Stimulated activated CD4-positive, alpha-beta T cell treated with anti-CD3 and anti-CD28 coated beads, Interleukin-12 subunit alpha, Interleukin-12 subunit beta, amount 100 ng/mL, for 24 hours (primary cell): ENCODE results near the gene ZNF333.

ENCODE experiments used
- DNase-seq, 2 experiments: peaks; one replicate each; pipeline ENCODE4 v3.0.0-alpha.2; 2020; ENCODE audit warnings: low read depth in 2 of 2

The ZNF333 gene

DNA sequence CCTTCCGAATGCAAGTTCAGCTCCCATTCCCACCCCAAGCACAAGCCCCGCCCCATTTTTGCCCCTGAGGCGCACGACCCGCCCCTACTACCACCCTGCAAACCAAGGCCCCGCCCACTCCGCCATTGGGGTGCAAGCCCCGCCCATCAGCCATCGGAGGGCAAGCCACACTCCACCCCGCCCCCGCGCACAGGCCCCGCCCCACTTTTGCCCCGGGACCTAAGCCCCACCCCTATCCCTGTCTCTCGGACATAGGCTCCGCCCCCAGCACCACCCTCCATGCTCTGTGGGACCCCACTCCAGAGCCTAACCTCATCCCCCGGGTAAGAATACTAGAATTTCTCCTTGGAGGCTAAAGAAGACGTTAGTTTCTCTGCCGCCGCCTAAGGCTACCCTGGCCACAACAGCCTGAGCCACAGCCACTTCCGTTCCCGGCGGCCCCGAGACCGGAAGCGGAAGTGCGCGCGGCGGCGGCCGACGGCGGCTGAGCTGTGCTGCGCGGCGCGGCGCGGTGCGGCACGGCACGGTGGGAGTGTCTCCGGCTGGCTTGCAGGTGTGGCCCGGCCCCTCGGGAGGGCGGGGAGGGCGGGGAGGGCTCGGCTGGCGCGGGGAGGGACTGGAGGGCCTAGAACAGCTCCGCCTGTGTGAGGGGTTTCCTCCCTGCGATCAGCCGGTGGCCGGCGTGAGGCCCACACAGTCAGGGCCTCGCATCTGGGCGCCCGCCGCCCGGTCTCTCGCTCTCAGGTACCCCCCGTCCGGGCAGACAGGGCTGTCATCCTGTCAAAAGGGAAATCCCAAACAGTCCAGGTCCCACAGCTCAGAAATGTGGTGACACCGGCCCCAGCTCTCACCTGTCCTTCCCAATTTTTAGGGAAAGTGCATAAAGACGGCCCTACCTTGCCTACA lies at the start of gene ZNF333:
Gene ZNF333 (plus strand): TSS at position 451 of the 906 bp plus-strand sequence. CDS start 3,444 bp downstream, outside the sequence.
- DNase-seq, result peak; percentile 98 to 100

DNA sequence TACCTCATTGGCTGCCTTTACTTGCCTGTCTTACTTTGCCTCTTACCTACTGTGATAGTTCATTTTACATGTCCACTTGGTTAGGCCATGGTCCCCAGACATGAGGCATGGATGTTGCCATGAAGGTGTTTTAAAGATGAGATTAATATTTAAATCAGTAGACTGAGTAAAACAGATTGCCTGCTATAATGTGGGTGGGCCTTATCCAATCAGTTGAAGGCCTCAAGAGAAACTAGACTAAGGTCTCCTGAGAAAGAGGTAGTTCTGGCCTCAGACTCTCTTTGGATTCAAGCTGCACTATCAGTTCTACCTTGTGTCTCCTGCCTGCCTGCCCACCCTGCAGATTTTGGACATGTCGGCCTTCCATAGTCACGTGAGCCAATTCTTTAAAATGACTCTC lies 41.3 kb upstream of the ZNF333 start:
- no peak for DNase-seq

DNA sequence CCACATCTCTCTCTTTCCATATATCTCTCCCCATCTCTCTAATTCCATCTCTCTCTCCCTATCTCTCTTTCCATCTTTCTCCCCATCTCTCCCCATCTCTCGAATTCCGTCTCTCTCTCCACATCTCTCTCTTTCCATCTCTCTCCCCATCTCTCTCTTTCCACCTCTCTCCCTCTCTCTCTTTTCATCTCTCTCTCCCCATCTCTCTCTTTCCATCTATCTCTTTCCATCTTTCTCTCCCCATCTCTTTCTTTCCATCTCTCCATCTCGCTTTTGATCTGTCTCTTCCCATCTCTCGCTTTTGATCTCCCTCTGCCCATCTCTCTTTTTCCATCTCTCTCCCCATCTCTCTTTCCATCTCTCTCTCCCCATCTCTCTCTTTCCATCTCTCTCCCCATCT lies 40.8 kb upstream of the ZNF333 start:
- DNase-seq, result no peak

DNA sequence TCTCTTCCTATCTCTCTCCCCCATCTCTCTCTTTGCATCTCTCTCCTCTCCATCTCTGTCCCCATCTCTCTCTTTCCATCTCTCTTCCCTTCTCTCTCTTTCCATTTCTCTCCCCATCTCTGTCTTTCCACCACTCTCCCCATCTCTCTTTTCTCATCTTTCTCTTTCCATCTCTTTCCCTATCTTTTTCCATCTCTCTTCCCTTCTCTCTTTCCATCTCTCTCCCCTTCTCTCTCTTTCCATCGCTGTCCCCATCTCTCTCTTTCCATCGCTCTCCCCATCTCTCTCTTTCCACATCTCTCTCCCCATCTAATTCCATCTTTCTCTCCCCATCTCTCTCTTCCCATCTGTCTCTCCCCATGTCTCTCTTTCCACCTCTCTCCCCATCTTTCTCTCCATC lies 39.7 kb upstream of the ZNF333 start:
- no peak for DNase-seq

DNA sequence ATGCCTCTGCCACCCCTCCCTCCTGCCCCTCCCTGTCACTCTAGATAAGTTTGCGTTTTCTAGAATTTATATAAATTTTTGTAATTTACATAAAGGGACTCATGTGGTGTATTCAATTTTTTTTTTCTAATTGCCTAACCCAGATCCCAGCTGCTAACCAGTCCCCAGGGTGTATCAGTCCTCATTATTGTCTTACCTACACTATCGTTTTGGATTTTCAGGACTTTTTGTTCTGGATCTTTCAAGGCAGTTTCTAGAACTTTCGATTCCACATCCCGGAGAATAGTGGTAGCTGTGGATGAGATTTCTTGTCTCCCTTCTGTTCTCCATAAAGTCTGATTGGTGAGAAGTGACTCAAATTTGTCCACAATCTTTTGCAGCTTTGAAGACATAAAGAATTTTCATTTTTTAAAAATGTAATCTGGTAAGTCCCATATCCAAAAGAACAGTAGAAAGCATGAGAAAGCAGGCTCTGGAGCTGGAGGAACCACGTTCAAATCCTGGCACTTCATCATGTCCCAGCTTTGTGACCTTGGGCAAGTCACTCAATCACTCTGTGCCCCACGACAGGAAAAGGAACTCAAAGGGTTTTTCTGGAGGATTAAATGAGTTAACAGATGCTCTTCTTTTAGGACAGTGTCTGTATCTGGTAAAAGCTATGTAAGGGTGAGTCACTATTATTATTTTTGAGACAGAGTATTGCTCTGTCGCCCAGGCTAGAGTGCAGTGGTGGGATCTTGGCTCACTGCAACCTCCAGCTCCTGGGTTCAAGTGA lies 34.9 kb upstream of the ZNF333 start:
- DNase-seq, result no peak

DNA sequence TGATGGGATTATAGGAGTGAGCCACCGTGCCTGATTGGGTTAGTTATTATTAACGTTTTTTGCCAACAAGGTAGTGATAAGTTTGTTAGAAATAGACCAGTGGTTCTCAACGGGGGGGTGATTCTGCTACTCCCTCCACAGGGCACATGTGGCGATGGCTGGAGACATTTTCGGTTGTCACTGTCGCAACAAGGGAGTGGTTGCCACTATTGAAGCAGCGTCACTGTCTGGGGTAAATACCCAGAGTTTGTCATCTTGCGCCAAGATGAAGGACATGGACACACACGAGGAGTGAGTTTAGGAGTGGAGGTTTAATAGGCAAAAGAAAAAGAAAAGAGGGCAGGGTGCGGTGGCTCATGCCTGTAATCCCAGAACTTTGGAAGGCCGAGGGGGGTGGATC lies 34.1 kb upstream of the ZNF333 start:
- no peak for DNase-seq

DNA sequence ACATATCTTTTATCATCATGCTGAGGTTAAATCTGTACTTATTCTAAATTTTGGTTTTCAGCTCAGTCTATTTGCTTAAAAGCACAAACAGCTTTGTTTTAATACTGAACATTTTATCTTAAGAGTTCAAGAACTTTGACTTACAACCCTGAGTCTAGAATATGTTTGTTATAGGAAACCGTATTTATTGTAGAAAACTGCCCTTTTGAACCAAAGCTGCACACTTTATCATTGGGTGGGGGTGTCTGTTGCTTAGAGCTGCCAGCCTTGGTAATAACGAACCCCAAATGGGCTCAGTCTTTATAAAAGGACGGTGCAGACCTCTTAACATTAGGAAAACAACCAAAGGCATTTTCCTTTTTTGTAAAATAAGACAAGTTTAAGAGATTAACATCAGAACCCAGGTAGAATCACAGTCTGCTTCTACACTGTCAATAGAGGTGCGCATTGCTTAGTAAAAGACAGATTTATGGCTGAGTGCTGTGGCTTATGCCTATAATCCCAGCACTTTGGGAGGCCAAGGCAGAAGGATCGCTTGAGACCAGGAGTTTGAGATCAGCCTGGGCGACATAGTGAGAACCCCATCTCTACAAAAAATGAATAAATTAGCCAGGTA lies 29.9 kb upstream of the ZNF333 start:
- DNase-seq, result no peak

DNA sequence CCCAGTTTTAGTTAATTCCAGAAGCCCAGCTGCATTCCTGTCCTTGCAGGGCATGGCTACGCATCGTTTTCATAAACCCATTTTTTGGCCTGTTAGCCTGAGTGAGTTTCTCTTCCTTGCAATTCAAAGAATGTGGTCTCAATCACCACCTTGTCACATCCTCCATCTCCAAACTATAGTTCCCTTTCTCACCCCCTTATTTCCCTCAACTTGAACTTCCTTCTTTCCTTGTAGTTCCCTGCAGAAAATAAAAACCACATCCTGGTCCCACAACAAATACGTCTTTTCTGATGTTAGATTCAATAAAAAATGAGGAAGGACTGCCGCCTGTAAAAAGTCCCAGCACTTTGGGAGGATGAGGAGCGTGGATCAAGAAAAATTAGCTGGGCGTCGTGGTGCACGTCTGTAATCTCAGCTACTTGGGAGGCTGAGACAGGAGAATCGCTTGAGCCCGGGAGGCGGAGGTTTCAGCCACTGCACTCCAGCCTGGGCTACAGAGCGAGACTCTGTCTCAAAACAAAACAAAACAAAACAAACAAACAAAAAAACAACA lies 28.4 kb upstream of the ZNF333 start:
- no peak for DNase-seq

DNA sequence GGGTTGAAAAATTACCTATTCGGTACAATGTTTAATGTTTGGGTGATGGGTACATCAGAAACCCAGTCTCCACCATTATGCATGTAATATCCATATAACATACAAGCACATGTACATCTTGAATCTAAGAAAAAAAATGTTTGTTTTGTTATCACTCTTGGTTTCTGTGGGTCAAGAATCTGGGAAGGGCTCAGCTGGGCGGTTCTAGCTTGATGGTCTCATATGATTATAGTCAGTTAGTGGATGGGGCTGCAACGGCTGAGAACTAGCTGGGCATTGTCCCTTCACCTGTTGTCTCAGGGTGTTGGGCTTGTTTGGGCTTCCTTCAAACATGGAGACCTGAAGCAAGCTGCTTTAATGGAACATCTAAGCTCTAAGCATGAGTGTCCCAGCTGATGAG lies 19.9 kb upstream of the ZNF333 start:
- no peak for DNase-seq

DNA sequence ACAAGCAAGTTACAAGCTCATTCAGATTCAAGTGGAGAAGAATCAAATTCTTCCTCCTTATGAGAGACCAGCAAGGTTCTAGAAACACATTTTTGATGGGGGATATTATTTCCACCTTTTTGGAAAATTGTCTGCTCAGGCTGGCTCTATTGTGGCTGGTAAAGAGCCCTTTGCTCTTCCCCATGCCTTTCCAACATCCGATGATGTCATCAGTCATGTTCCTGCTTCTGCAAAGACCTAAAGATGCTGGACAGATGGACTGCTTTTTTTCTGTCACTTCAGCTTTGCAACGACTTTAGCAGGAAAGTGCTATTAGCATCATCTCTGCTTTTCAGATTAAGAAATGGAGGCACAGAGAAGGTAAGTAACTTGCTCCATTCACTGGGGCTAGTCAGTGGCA lies 19.4 kb upstream of the ZNF333 start:
- no peak for DNase-seq

DNA sequence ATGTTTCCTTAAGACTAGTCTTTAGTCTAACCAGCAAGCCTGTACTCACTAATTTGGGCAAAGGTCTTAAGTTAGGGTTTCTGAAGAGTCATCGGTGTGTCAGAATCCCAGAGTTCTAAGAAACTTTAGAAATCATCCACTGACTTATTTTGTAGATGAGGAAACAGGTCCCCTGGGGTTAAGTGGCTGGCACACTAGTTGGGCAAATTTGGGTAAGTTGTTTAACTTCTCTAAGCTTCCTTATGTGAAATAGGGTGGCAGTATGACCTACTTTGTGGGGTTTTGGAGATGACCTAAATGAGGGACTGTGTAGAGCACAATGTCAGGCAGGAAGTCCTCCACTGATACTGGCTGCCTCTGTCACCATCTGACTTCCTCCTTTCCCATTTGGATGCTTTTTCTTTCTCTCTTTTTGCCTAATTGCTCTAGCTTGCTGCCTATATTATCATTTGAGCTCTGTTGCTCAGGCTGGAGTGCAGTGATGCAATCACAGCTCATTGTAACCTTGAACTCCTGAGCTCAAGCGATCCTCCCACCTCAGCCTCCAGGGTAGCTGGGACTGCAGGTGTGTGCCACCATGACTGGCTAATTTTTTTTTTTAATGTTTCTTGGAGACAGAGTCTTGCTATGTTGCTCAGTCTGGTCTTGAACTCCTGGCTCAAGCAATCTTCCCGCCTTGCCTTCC lies 17.5 kb upstream of the ZNF333 start:
- DNase-seq, result no peak

DNA sequence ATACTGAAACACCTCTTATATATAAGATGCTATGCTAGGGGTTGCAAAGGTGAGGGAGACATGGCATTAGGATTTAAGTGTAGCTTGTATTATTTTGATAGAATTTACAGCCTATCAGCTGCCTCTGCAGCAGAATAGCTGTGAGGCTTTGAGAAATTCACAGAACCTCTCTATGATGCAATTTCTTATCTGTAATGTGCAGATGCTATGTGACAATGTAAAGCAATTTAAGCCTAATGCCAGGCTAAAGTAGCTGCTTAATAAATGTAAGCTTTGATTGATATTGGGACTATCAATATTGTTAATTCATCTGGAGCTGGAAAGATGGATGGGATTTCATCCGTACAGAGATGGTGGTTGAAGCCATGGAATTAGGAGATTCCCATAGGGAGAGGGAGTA lies 16.8 kb upstream of the ZNF333 start:
- DNase-seq, result no peak

DNA sequence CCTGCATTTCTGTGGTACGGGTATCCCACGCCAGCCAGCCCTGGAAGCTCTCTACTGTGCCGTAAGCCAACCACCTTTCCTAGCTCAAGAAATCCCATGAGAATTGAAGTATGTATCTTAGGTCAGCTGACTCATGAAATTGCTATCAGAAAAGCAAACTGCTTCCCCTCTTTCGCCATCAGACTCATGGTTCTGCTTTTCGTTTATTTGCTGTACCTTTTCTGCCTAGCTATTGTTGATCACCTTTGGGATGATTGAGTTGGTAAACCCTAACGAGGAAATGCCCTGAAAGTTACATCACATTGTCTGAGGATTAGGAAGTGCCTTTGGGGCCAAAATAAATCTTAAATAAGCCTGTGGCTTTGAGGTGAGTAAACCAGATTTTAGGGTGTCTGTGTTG lies 15.1 kb upstream of the ZNF333 start, which contains the start of gene ADGRE3:
Gene ADGRE3 (minus strand): TSS at position 81 of the 400 bp plus-strand sequence. CDS start 74 bp downstream, at position 7.
- no peak for DNase-seq

DNA sequence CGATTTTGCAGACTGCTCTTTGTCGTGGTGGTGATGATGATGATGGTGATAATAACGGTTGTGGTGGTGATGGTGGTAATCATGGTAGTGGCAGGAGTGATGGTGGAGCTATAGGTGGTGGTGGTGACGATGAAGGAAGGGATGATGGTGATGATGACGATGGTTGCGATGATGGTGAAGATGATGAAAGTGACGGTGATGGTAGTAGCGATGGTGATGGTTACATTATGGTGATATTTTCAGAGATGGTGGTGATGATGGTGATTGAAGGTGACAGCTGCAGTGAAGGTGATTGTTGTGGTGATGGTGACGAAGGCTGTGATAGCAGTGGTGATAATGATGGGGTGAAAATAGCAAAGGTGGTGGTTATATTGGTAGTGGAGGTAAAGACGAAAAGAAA lies 13.1 kb upstream of the ZNF333 start:
- DNase-seq, result no peak

DNA sequence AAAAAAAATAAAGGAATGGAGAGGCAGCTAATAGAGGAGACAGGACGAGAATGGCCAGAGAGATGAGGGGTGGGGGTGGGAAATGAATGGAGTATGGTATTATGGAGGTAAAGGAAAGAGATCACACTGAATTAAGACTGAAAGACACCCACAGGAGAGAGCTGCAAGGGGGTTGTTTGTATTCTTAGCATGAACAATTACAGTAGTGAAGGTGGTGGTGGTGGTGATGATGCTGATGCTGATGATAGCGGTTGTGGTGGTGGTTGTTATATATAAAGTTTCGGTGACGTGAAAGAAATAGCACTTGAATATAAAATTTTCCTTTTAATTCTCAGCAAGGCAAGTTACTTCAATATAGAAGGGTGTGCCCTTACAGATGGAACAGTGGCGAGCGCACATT lies 12.4 kb upstream of the ZNF333 start:
- no peak for DNase-seq

DNA sequence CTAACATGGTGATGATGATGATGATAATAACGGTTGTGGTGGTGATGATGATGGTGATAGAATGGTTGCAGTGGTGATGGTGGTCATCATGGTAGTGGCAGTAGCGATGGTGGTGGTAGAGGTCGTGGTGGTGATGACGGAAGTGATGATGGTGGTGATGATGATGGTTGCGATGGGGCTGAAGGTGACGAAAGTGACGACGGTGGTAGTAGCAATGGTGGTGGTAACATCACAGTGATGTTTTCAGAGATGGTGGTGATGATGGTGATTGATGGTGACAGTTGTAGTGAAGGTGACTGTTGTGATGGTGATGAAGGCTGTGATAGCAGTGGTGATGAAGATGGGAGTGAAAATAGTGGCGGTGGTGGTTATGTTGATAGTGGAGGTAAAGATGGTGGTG lies 11.6 kb upstream of the ZNF333 start:
- no peak for DNase-seq

DNA sequence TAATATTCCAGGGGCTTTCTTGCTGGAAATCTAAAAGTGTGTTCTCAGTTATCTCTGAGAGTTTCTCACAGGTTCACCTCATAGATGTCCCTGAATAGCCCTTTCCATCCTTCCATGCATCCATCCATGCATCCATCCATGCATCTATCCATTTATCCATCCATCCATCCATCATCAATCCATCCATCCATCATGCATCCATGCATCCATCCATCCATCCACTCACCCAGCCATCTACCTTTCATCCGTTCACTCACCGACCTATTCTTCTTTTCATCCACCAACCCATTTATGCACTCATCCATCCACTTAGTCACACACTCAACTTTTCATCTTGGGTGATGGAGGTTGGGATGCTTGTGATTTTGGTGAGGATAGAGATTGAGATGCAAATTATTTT lies 7.8 kb upstream of the ZNF333 start:
- DNase-seq, result no peak

DNA sequence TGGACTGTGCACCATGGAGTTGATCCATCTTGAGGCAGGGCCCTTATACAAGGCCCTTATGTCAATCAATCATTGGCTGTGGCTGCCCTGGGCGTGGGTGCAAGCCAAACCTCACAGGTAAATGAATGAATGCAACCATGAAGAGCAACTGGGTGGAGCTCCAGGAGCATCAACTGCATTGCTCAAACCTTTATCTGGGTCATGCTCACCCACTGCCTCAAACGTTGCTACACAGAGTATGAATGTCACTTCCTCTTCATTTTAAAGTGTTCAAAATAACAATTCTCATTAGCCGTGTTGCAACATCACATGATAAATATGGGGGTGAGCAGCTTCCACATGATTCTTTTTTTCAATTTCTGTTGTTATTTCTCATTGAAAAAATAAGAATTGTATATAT lies 6.4 kb upstream of the ZNF333 start:
- no peak for DNase-seq

DNA sequence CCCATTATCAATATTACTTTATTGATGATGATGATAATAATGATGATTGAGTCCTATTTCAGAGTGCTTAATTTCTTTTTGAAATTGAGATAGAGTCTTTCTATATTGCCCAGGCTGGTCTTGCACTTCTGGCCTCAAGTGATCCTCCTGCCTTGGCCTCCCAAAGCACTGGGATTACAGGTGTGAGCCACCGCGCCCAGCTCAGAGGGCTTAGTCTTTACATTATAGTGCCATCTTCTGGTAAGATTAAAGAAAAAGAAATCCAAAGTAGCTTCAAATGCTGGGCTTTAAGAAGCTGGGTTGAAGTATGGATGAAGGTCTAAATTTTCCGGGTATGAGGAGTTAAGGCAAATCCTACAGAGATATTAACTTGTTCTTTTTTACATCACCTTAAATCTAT lies 3.4 kb upstream of the ZNF333 start:
- DNase-seq, result peak in 1 of 2 experiments; percentile 6

DNA sequence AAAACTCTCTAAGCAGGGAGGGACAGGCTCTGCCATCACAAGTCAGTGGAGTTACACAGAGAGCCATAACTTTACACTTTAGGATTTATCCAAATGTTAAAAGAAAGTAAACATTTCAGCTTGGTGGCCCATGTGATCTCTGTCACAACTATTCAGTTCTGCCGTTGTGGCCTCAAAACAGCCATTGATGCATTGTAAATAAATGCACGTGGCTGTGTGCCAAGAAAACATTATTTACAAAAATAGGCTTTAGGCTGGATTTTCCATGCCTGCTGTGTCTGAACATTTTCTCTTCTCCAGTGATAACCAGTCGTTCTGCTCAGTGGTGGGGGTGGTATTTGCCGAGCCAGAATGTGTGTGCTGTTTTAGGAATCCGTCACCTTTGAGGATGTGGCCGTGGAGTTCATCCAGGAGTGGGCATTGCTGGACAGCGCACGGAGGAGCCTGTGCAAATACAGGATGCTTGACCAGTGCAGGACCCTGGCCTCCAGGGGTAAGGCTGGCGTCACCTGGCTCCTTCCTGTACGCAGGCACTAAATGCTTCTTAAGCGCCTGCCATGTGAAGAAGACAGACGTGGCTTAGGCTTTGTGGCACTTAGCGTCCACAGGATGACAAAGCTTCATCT lies 4.9 kb downstream of the ZNF333 start:
- DNase-seq, result no peak

DNA sequence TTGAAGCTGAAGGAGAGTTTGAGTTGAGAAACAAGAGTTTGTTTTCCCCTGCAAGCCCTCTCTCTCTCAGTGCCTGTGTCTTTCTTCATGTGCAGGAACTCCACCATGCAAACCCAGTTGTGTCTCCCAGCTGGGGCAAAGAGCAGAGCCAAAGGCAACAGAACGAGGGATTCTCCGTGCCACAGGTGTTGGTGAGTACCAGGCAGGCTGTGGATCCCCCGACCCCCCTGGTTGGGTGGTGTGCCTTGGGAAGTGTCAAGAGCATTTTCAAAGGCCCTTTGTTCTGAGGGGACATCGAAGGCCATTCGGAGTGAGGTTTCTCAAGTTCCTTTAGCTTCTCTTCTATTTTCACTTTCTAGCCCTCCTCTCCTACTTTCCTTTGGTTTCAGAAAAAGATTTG lies 5.6 kb downstream of the ZNF333 start:
- DNase-seq, result no peak
